HG02852 (cell line): ENCODE results near the gene ANKRD33.
"Not testable (repeated sequence)": the region's sequence is repeated elsewhere in the genome, so short reads cannot be mapped to it uniquely, and the experiment has no call there.

Experiments used
- ATAC-seq: cut with Tn5 transposase; IDR thresholded peaks from one replicate; pipeline ENCODE4 v1.9.1; 2021; ENCODE audit warnings: mild to moderate bottlenecking, moderate library complexity; ENCODE audit not compliant: unreplicated experiment

Gene ANKRD33

DNA sequence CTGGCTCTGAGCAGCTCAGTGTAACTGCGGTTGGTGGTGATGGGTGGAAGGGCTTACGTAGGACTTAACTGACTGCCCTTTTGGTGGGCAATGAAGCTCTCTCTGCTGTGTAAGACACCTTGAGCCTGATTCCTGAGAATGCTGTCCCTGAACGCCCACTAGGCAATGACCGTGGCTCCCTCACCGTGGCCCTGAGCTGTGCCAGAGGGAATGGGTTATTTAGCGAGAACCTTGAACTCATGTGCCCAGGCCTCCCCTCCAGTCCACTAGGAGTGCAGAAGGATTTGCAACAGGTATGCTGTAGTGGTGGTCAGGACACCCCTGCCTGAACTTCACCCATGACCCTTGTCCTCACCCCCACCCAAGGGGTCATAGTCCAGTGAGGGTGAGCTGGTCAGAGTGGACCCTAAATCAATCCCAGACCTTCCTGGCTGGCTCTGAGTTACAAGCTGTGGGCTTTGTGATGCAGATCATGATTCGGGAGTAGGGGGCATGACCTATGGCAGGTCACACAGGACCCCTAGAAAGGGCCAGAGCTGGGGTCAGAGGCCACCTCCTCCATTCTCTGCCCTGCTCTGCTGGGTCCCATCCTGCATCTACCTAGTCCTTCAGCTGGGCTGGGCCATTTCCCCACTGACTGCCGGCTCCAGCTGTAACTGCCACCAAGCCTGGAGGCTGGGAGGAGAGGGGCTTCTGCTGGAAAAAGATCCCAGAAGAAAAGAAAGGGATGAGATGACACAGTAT is 14.5 kb upstream of the ANKRD33 start:
- no peak for ATAC-seq

DNA sequence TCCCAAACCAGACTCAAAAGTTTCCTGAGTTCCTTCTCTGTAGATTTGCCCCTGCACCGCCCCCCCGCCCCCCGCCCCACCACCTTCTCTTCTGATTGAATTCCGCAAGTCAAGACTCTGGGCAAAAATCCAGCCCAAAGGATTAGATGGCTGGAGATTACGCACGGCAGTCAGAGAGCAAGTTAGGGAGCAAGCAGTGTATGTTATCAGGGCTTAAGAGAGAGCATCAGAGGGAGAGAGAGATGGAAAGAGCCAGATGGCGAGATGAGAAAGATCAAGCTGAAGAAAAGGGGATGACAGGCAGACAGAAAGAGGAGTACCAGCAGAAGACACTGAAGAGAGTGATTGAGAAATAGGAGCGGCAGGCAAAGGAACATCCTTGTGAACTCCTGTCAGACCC is 13.9 kb upstream of the ANKRD33 start:
- no peak for ATAC-seq

DNA sequence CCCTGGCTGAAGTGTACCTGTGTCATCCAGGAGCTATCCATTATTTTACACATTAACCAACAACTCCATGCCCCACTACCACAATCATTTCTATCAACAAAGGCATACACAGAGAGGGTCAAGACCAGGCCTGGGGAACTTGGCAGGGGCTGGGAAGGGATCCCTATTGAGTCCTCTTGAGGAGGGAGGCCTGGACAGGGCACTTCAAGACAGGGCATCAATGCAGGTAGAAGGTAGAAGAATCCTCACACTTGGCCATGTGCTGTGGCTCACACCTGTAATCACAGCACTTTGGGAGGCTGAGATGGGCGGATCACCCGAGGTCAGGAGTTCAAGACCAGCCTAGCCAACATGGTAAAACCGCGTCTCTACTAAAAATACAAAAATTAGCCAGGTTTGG is 13.4 kb upstream of the ANKRD33 start:
- no peak for ATAC-seq

- no peak for ATAC-seq
Observed at GRCh38 chr12:51879102-51879501, 8.8 kb upstream of the ANKRD33 start.

DNA sequence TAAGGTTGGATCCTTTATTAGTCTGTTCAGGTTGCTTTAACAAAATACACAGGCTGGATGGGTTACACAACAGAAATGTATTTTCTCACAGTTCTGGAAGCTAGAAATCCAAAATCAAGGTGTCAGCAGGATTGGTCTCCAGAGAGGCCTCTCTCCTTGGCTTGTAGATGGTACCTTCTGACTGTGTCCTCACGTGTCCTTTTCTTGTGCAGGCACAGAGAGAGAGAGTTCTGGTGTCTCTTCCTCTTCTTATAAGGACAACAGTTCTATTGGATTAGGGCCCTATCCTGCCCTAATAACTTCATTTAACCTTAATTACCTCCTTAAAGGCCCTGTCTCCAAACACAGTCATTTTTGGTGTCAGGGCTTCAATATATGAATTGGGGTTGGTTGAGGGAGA is 4.6 kb upstream of the ANKRD33 start:
- ATAC-seq, result no peak

DNA sequence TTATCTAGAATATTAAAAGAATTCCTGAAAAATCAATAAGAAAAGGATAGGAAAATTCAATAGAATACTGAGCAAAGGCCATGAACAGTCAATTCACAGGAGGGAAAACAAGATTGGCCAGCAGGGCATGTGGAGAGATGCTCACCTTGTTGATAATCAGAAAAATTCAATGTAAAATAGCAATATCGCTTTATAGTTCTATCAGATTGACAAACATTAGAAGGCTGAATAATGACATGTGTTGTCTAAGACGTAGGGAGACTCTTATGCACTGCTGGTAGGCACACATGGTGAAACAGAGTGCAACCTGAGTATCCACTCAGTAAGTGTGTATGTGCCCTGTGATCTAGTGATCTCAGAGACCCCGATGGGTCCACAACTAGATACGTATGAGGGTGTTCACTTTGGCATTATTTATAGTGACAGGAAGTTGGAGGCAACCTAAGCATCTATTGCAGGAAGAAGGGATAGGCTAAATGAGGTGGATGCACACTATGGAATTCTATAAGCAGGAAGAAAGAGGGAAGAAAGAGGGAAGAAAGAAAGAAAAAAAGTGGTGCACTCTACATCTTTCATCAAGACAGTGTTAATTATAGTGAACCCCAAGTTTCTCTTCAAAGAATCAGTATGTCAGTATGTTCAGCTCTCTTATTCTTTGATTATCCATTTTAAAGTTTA is 3.8 kb upstream of the ANKRD33 start:
- ATAC-seq, result no peak

- ATAC-seq, result no peak
Observed at GRCh38 chr12:51884676-51885229, 3.1 kb upstream of the ANKRD33 start.

- ATAC-seq, result not testable (repeated sequence)
Observed at GRCh38 chr12:51885294-51886020, 2.4 kb upstream of the ANKRD33 start.

- no peak for ATAC-seq
Observed at GRCh38 chr12:51886021-51886710, 1.7 kb upstream of the ANKRD33 start.

DNA sequence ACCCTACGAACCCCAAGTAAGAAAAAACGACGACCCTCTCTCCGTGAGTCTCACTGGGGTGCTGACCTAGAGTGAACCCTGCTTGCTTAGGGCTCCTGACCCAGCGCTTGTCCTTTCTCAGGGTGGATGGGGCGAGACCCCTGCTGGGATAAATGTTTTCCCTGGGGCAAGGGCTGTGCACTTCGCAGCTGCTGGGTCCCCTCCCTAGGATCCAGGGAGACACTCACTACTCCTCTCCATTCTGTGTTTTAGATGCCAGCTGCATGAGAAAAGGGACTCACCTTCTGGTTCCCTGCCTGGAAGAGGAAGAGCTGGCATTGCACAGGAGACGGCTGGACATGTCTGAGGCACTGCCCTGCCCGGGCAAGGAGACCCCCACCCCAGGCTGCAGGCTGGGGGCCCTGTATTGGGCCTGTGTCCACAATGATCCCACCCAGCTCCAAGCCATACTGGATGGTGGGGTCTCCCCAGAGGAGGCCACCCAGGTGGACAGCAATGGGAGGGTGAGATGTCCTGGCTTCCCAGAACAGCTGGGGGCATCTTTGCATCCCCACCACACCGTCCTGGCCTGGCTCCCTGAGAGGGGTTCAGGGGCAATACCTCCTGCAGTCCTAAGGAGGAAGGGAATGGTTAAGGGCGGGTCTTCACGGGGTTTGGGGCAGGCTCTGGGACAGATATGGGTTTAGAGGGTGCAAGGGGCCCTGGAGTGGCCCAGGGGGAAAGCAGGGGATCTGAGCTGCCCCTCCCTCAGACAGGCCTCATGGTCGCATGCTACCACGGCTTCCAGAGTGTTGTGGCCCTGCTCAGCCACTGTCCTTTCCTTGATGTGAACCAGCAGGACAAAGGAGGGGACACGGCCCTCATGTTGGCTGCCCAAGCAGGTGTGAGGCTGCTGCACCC is 663 bp downstream of the ANKRD33 start:
- no peak for ATAC-seq

- no peak for ATAC-seq
Observed at GRCh38 chr12:51889216-51890132, 1.6 kb downstream of the ANKRD33 start.

DNA sequence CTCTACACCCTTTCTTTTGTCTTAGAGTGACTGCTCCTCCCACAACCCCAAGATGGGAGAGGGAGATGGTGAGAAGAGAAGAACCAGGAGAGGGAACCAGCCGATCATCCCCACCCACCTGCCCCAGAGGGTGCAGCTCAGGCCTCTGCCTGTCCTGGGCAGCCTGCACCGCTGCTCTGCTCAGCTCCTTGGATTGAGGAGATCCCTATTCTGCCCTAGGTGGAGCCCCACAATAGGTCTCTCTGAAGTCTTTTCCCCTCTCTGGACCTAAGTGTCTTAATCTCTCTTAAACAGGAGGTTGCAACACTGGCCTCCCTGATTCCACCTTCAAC is 2.2 kb downstream of the ANKRD33 start:
- ATAC-seq, result no peak

- ATAC-seq, result no peak
Observed at GRCh38 chr12:51890511-51891171, 2.7 kb downstream of the ANKRD33 start.

- ATAC-seq, result no peak
Observed at GRCh38 chr12:51891843-51892242, 3.9 kb downstream of the ANKRD33 start.

DNA sequence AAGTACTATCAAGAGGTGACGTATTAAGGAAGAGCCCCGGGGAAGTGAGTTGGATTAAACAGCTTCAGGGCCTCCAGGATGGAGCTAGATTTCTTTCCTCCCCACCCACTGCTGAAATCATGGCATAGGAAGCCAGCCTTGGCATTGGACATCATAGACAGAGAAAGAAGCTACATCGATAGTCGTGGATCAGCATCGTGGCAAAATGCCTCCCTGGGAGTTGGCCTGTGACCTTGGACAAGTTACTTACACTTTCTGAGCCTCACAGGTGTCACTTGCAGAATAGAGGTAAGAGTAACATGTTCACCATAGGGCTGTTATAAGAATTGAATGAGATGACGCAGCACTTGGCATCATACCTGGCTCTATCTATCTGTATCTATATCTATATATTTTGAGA is 5.9 kb downstream of the ANKRD33 start:
- ATAC-seq, result no peak

DNA sequence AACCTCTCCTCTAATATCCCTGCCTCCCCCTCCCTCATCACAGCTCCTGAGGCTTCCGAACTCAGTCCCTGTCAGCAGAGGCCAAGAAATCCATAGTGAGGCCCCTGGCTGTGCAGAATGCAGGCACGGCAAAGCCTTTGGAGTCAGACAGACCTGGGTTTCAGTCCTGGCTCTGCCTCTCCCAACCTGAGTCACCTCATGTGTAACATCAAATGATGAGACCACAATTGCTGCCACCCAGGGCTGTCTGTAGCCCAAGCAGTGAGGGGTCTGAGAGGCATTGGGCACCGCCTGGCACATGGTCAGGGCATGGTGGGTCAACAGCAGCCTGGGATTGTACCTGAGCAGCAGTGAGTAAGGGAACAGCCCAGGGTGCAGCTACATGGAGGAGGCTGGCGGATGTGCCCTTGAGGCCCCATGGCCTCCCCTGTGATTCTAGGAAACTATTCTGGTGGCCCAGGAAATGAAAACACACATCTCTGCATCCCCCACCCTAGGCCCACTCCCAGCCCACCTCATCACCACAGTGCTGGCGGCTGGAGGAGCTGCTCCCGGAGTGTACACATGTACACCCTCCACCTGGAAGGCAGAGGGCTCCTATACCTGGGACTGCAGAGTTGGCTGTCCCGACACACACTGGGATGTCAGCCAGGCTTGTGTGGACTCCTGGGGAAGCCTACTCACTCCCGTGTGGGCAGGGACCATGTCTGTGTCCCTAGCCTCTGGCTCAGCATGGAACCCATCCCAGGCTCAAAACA is 7.7 kb downstream of the ANKRD33 start:
- ATAC-seq, result no peak

DNA sequence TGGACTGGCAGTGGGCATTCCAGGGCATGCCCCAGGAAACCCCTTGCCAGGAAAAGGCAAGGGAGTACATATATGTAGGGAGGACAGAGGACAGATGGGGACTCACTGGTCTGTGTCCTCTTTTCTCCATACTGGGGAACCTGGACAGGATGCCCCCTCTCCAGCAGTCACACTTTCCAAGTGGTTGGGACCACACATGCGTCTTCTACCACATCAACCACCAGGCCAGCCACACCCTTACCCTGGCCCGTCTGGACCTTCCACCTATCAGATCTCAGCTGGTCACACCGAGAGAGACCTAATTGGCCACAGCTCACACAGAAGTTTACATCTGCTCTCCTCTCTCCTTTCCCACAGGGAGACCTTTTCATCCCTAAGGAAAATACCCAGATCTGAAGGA is 8.3 kb downstream of the ANKRD33 start:
- no peak for ATAC-seq

DNA sequence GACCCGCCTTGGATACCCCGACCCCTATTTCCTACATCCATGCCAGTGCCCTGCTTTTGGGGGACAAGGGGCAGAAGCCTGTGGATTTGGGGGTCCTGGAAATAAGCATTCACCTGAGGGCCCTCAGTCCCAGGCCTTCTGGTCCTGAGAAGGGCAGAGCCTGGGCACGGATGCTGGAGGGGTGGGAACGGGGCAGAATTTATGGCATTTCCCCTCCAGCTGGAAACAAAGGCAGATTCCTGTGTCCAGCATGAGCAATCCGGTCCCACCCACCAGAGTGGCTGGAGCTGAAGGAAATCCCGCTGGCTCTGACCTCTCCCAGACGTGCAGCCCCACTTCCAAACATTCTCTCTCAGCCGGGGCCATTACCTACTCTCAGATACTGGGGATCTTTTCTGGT is 9.3 kb downstream of the ANKRD33 start:
- ATAC-seq, result no peak
